GM11168 (cell line): ENCODE results near the gene DCAF10.
"Not testable (repeated sequence)": the region's sequence is repeated elsewhere in the genome, so short reads cannot be mapped to it uniquely, and the experiment has no call there.

Source experiments
- in situ Hi-C: fragments of 300-500 bp; cut with MboI; formaldehyde crosslinking; loops from one replicate; pipeline ENCODE4 v1.12.0; 2022; ENCODE audit warnings: low sequenced_read_pairs; ENCODE audit not compliant: unreplicated experiment

DCAF10 gene

DNA sequence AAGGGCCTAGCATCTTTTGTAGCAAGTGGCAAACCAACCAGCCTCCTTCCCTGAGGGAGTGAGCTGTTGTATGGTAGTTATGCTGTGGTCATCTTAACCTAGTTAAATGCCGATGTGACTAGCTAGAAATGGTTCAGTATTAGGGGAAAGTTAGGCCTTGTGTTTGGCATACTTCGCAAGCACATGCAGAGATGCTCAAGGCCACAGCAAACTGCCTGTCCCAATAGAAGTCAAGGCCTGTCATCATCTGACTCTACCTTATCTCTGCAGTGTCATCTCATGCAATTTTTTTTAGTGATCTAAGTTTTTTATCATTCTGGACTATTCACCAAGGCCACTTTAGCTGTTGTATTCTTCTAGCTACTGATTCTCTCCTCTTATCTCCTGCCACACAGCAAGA, 10.5 kb upstream of the DCAF10 start:
- in situ Hi-C loops = no loop called here

DNA sequence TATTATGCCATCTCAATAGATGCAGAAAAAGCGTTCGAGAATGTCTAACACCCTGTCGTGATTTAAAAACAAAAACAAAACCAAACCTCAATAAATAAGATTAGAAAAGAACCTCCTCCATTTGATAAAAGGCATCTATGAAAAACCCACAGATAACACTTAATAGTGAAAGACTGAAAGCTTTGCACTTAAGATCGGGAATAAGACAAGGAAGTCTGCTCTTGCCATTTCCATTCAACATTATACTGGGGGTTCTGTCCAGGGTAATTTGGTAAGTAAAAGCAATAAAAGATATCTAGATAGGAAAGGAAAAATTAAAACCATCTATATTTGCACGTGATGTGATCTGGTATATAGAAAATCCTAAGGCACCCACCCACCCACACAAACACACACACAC, 8.5 kb upstream of the DCAF10 start:
- in situ Hi-C loops = no loop called here

DNA sequence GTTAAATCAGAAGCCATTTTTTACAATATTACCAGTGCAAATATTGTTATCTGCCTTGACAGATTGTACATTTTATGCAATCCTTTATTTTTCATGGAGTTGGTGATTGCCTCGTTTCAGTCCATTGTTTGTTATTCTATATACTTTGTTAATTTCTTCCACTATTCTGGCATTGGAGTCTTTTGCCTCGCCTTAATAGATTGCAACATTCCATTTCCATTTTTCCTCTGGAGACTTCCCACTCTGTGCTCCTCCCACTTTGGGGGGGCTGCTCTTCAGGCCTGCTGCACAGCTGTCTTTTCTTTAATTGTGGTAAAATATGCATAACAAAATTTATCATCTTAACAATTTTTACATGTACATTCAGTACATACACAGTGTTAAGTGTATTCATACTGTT, 4.4 kb upstream of the DCAF10 start:
- in situ Hi-C loops = no loop called here

DNA sequence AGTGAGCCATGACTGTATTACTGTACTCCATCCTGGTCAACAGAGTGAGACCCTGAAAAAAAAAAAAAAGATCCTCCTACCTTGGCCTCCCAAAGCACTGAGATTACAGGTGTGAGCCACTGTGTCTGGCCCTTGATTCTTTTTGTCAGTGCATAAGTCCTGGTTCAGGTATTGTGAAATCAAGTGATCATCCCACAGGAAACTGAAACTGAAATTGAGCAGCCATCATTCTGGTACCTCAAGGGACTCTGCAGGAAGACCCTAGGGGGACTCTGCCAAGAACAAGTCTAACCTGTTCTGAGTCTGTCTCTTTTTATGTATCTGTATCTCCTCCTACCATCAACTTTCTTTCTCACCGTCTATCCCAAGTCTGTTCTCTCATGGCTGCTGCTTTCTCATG, 1.9 kb upstream of the DCAF10 start:
- in situ Hi-C loops = no loop called here

DNA sequence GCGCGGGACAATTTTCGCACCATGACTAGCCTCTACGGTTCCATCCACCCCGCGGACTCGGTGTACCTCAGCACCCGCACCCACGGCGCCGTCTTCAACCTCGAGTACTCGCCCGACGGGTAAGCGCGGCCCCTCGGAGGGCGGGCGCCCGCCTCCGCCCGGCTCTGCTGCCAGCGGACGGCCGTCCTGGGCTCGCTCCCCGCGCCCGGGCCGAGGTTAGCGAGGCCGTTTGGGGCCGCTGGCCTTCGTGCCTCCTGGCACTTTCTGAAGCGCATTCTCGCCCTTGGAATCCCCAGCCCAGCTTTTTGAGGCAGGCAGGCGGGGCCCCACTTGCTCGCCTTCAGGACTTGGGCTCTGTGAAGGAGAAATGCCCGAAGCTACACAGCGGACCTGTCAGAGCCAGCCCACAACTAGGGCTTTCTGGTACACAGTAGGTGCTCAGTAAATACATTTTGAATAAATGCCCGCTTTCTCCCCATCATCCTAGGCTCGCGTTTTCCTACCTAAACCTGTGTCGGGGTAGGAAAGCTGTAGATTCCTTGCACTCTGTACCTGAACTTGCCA, 772 bp downstream of the DCAF10 start:
- in situ Hi-C loops = no loop called here

DNA sequence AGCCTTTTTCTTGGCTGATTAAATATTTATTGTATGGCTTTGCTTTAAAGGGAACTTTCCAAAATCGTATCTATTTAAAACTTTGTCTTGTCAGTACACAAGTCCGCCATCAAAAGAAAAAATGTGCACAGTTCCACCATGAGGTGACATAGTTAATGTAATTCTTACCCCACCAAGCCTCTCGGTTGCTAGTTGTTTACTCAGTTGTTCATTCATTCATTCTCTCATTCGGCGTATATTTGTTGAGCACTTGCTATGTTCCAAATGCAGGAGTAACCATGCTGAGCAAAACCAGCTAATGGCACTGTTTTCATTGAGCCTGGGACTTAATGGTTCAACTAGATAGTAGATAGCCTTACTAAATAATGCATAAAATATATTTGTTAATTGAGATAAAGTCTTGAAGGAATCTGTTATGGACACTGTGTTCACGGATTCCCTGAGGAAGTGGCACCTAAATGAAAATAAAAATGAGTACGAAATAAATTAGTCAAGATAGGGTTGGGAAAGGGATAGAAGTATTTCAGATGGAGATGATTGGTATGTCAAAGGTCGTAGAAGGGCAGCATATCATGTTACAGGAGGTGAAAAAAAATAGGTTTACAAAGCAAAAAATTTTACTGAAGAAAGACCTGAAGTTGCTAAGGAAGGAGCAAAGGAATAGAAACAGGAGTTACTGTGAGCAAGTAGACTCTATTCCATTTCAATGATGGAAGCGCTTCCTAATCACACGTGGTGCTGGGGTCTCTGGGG, 1.5 kb downstream of the DCAF10 start:
- in situ Hi-C loops = no loop called here

DNA sequence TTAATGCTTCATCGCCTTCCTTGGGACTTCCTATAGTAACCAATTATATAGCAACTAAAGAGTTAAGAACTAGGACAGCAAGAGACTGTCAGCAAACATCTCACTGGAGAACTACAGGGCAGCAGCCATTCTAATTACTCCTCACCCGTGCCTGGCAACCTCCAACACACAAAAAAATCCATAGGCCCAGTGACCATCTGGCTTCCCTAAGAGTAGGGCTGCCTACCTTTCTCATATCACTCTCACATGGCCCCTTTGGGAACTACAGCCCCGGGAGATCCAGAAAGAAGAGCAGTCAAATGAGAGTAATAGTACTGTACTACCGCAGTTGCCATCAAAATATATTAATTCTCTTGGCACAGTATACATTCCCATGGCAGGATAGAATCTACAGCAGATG, 5.7 kb downstream of the DCAF10 start:
- in situ Hi-C loops = no loop called here

DNA sequence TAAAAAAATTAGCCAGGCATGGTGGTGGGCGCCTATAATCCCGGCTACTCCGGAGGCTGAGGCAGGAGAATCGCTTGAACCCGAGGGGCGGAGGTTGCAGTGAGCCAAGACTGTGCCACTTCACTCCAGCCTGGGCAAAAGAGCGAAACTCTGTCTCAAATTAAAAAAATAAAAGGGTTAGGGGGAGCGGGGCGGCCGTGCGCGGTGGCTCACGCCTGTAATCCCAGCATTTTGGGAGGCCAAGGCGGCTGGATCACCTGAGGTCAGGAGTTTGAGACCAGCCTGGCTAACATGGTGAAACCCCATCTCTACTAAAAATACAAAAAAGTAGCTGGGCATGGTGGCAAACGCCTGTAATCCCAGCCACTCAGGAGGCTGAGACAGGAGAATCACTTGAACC, 9.1 kb downstream of the DCAF10 start:
- in situ Hi-C loops = not testable (repeated sequence)

DNA sequence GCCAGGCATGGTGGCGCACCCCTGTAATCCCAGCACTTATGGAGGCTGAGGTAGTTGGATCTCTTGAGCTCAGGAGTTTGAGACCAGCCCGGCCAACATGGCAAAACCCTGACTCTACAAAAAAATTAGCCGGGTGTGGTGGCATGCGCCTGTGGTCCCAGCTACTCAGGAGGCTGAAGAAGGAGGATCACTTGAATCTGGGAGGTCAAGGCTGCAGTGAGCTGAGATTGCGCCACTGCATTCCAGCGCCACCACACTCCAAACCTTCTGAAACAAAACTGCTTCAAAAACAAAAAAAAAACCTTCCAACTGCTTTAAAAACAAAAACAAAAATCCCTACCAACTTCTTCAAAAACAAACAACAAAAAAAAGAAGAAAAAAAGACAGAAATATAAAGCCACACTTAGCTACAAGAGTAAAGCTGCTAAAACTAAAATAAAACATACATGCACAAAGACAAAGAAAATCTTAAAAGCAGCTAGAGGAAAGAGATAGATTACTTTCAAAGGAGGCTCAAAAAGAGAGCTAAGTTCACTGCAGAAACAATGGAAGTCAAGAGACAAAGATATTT, 11.4 kb downstream of the DCAF10 start:
- in situ Hi-C loops = no loop called here

DNA sequence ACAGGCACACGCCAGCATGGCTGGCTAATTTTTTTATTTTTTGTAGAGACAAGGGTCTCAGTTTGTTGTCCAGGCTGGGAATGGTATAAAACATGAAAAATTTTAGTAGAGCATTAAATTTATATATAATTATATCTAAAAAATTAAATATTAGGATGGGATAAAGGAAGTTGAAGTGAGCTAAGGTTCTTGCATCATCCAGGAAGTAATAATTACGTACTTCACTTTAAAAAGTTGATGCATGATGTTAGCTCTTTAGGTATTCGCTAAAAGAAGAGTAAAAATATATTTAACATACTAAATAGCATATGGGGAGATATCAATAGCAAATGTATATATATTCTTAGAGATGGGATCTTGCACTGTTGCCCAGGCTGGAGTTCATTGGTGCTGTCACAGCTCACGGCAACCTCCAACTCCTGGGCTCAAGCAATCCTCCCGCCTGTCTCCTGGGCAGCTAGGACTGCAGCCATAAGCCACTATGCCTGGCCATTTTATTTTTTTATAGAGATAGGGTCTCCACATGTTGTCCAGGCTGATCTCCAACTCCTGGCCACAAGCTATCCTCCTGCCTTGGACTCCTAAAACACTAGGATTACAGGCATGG, 12.3 kb downstream of the DCAF10 start:
- in situ Hi-C loops = no loop called here

DNA sequence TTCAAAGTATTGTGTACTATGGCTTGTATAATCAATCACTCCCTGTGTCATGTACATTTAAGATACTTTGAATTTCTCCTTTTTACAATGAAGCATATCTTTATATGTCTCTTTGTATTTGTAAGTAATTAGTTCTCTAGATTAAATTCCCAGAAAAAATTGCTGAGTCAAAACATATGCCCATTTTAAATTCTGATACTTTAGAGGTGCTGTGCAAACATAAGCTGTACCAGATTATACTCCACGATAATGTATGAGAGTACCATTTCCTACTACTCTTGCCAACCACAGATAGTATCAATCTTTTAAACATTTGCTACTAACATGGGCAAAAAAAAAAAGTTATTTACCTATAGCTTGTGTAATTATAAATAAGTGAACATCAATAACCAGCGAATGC, 18.3 kb downstream of the DCAF10 start:
- in situ Hi-C loops = no loop called here

DNA sequence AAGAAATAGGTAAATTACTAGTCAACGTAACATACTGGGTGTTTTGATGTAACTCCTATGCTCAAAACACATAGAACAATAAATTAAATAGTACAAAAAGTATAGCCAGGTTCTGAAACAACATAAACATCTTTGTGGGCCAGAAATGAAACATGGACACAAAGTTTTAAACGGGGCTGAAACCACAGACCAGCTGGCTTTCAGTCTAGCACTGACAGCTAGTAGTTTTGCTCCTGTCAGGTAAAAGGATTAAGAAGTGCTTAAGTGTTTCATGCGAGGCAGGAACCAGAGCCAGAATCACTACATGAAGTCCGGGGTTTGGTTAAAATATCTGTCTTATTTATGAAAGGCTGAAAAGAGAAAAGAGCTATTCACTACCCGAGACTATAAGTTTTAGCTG, 19.5 kb downstream of the DCAF10 start:
- in situ Hi-C loops = no loop called here

DNA sequence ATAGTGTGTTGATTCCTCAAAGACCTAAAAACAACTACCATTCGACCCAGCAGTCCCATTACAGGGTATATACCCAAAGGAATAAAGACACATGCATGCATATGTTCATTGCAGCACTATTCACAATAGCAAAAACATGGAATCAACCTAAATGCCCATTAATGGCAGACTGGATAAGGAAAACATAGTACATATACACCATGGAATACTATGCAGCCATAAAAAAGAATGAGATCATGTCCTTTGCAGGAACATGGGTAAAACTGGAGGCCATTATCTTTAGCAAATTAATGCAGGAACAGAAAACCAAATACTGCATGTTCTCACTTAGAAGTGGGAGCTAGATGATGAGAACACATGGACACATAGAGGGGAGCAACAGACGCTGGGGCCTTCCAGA, 24.6 kb downstream of the DCAF10 start:
- in situ Hi-C loops = not testable (repeated sequence)

DNA sequence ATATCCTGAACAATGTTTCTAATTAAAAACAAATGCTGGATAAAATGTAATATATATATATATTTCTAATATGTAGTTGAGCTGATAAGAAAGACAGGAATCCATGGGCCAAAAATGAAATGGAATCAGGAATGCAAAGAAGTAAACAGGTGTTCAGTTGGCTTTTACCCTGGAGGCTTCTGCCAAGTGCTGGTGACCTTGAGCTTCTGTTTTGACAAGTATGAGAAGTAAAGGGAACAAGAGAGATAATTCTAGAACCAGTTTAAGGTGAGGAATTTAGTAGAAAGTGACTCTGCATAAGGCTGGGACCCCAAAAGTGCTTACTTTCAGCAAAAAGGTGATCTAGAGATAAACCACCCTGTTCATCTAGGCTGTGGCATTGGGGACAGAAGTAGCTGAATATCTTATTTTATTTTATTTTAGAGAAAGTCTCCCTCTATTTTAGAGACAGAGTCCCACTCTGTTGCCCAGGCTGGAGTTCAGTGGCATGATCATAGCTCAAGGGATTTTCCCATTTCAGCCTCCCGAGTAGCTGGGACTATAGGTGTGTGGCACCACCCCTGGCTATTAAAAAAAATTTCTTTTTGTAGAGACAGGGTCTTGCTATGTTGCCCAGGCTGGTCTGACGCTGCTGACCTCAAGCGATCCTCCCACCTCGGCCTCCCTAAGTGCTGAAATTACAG, 27.0 kb downstream of the DCAF10 start:
- in situ Hi-C loops = no loop called here

DNA sequence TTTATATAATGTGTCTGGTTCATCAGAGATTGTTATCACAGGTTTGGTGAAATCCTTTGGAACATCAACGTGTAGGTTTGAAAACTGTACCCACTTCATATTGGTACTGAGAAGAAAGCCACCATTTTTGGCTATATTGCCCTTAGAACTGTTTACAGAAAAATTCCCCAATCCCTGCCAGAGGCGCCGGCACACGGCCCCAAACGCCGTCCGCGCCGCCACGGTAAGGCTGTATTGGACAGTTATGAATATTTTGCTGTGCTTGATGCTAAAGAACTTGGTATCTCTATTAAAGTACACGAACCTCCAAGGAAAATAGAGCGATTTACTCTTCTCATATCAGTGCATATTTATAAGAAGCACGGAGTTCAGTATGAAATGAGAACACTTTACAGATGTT, 35.2 kb downstream of the DCAF10 start:
- in situ Hi-C loops = no loop called here

DNA sequence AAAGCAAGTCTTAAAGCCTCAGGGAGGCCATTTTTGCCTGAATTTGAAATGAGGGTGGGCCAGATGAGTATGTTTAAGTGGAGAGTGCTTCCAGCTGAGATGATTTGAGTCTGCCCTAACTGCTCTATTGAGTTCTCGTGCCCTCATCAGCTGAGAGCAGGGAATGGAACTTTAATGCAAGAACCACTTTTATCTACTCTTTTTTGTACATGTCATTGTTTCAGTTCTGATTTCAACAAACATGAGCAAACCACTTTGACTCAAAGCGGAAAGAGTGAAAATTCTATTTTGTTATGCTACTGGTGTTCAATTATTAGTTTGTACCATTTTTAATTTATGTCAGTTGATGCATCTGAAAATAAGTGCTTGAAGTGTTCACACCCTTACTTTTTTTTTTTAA, 35.8 kb downstream of the DCAF10 start:
- in situ Hi-C loops = no loop called here

DNA sequence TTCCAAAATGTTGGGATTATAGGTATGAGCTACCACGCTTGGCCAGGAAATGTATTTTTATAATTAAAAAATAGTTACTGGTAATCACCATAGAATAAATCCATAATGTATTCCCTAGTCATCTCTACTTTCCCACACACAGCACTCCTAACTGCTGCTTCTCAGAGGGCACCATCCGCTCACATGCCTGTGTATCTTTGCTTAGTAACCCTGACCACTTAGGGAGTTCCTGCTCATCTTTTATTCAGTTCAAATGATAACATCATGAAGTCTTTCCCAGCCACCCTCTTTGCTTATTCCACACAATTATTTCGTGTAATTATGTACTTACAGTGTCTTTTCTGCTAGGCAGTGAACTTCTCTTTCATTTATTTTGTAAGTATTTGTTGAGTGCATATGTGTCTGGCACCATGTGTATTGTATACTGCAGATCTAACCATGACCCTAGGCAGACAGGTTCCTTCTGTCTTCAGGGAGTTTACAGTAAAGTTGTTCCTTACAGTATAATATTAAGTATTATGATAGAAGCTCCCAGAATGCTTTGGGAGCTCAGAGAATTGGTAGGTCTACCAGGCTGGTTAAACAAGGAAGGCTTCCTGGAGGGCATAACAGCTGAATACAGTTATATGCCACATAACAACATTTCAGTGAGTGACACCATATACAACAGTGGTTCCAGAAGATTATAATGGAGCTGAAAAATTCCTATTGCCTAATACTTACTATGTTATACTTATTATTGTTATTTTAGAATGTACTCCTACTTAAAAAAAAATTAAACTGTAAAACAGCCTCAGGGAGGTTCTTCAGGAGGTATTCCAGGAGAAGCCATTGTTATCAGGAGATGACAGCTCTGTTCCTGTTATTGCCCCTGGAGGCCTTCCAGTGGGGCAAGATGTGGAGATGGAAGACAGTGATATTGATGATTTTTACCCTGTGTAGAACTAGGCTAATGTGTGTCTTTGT, 39.2 kb downstream of the DCAF10 start:
- in situ Hi-C loops = no loop called here

DNA sequence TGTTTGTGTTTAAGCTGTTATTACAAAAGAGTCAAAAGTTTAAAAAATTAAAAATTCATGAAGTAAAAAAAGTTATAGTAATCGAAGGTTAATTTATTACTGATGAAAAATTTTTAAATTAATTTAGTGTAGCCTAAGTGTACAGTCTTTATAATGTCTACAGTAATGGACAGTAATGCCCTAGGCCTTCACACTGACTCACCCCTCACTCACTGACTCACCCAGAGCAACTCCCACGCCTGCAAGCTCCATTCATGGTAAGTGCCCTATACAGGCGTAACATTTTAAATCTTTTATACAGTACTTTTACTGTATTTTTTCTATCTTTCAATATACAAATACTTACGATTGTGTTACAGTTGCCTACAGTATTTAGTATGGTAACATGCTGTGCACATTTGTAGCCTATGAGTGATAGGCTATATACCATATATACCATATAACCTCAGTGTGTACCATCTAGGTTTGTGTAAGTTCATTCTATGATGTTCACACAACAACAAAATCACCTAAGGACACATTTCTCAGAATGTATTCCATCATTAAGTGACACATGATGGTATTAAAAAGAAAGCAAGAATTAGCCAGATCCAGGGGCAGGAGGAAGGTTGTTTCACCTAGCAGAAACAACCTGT, 40.1 kb downstream of the DCAF10 start:
- in situ Hi-C loops = no loop called here

DNA sequence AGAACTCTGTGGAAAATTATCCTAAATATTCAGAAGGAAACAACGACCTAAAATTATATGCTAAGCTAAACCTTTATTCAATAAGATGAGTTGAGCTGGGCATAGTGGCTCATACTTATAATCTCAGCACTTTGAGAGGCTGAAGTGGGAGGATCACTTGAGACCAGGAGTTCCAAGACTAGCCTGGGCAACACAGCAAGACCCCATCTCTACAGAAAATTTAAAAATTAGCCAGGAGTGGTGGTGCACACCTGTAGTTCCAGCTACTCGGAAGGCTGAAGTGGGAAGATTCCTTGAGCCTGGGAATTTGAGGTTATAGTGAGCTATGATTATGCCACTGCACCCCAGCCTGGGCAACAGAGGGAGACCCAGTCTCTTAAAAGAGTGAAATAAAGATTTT, 51.6 kb downstream of the DCAF10 start:
- in situ Hi-C loops = no loop called here
